Pulmonary artery endothelial cell (primary cell): ENCODE data around the gene TNS1. TPM values are rescaled to one million over a fixed set of nuclear protein-coding genes. Genes with fewer than 3 reads are reported as not detected.
A peak's percentile ranks its signal among the peaks of the same experiment; 100 is the strongest.

Experiments
- DNase-seq: peaks from one replicate; pipeline ENCODE4 v3.0.0-alpha.2; 2011; ENCODE audit warnings: low read depth, low spot score
- total RNA-seq: library from RNA; depleted of rRNA; stranded (reverse); fragments of >200 nt; gene quantifications from 2 replicates; pipeline ENCODE4 v1.2.3, GENCODE V29; 2014

TNS1 gene
- total RNA-seq, 1 donor from 2014 or later, result 26.2 TPM

DNA sequence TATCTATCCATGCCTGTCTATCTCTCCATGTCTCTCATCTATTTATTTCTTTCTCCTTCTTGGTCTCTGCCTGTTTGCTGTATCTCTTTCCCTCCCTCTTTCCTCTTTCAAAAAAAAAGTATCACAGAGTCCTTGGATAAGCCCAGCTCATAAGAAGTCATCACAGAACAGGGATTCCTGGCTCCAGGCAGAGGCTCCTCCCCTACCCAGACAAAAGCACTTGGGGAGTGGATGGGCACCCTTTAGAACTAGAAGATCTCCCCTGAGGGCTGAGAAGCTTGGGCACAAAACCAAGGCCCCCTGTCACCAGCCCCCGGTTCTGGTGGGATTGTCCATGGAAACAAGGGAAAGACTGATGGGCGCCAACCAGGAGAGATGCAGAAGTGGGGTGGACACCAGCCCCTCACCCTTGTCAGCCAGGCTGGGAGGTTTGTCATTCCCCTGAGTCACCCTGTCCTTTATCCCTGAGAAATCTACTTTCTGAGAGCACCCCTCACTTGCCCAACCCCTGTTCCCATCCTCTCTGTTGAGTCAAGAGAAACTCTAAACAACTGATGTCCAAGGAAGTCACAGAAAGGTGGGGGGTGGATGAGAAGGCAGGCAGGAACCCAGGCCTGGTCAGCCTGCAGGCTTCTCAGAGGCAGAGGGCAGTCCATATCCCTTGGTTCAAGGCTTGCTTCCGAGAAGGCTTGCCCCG is 127.1 kb downstream of the TNS1 start:
- DNase-seq, result no peak

DNA sequence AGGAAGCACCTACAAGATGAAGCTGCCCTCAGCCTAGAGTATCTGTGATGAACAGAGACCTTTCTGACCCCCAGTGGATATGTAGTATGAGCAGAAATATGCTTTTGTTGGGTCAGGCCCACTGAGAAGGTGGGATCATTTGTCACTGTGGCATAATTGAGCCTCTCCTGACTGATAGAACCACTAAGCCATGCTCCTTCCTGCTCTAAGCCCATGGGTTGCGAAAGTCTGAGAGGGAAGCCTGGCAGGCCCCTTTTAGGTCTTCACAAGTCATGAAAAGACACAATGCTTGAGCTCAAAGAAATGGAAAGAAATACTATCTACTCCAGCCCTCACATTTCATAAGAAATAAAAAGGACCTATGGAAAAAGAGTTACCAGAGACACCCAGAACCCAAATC is 127.7 kb downstream of the TNS1 start:
- no peak for DNase-seq

DNA sequence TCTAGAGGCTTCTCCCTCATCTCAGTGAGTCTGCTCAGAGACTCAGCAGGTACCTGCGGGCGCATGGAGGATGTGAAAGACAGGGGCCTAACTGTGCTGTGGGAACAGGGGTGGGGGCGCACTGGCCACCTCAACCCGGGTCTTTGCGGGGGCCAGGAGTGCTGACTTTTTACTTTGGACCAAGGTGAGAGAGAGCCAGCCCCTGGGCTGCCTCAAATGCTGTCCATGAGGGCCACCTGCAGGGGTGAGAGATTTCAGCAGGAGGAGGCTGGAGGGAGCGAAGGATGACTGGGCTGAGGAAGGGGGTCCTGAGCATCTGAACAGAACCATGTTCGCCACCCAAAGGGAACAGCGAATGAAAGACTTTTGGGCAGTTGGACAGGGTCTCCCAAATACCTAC is 129.4 kb downstream of the TNS1 start:
- no peak for DNase-seq

DNA sequence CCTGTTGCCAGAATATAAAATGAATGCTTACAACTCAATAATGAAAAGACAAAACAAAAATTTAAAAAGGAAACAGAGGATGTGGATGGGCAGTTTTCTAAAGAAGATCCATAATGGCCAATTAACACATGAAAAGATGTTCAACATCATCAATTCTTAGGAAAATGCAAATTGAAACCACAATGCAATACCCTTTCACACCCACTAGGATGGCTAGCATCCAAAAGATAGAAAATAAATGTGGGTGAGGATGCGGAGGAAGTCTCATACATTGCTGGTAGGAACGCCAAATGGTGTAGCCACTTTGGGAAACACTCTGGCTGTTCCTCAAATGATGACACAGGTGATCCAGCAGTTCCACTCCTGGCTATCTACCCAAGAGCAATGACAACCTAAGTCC is 130.5 kb downstream of the TNS1 start:
- no peak for DNase-seq

DNA sequence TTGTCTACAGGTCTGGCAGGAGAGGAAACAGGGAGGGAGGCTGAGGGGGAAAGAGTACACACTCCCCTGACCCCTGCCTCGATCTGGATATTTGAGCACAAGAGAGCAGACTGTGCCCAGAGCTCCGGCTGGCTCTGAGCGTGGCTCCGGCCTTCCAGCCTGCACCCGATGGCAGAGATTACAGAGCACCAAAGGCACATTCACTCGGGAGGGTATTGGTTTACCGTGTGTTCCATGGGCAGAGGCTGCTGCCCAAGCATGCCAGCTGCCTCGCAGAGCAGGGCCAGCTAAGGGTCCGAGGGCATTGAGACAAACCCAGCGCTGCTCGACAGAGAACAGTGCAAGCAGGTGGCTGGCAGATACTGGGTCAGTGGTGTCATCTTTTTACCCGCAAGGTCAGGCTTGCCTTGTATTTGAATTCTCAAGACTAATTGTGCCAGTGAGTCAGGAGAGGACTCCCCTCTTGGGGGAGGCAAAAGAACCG is 132.2 kb downstream of the TNS1 start:
- no peak for DNase-seq

DNA sequence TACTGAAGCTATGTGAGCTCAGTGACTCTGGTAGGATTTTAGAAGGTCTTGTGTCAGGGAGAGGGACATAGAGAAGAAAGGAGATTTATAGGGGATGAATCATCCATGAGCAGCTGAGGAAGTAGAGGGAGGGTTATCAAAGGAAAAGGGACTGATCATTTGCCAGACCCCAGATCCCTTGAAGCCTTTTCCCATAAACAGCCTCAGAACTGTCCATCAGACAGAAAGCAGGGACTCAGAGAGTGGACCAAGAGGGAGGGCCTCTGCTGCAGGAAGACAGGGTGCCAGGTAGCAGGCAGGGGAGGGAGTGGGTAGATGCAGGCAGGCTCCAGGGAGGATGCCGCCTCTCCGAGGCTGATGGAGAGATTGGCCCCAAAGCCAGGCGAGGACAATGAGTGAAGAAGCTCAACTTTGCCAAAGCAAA is 133.9 kb downstream of the TNS1 start:
- DNase-seq, result peak; percentile 10

DNA sequence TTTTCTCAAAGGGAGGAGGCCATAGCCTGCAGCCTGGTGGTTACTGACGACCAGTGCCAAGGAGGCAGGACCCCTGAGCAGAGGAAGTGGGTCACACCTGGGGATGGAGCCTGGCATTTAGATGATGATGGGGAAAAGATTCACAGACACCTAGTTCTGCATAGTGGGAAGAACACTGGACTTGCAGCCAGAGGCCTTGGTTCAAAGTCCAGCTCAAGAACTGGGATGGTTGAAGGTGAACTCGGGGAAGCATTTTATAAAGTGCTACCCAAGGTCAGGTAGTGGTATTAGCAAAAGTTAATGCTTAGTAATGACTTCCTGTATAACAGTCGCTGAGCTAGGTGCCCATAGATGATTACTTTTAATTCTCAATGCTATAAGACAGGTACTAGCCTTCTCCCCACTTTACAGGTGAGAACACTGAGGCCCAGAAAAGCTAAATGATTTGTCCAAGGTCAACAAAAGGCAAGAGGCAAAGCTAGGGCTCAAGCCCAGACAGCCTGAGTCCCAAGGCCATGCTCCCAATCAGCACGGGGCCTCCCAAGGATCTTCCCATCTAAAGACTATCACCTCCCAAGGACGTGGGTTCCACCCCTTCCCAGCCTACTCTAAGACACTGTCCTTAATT is 134.4 kb downstream of the TNS1 start:
- no peak for DNase-seq

DNA sequence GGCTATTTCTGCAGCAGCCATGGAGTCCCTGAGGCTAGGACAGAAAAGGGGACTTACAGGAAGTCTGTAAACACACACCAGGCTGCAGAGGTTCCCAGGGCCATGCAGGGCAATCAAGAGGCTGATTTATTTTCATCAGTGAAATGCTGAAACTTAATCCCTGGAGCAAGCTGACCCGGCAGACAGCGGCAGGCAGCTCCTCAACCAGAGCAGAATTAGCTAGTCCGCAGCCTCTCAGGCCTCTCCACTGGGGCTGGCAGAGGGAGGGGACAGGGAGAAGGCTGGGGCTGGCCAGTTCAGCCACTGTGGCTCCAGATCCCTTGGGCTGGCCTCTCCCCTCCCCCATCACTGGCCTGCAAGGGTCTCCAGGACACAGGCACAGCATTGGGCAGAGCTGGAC is 136.3 kb downstream of the TNS1 start:
- DNase-seq, result no peak

DNA sequence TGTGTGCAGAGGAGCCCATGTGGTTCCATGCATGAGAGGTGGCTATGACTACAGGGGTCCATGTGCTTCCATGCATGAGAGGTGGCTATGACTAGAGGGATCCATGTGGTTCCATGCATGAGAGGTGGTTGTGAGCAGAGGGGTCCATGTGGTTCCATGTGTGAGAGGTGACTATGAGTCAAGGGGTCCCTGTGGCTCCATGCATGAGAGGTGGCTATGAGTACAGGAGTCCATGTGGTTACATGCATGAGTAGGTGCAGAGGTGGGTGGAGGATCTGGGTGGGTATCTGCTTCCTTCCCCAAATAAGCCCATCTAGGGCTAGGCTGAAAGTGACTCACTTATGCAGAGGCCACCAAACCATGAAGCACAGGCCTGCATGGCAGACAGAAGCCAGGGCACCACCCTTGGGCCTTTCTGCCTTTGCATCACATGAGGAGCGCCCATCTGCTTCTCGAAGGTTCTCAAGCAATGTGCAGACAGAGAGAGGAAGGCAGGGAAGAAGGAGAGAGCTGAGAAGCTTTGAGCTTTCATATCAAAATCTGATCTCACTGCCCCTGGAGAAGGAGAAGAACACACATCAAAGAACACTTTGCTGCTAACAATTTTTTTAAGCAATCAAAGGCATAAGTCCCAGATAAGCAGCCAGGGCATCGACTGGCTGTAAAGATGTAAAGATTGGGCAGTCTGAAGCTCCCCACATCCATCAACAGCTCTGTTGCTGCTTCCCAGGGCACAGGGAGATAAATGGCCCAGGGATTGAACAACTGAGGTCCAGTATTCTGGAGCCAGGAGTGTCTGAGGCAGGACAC is 137.6 kb downstream of the TNS1 start:
- DNase-seq, result no peak

DNA sequence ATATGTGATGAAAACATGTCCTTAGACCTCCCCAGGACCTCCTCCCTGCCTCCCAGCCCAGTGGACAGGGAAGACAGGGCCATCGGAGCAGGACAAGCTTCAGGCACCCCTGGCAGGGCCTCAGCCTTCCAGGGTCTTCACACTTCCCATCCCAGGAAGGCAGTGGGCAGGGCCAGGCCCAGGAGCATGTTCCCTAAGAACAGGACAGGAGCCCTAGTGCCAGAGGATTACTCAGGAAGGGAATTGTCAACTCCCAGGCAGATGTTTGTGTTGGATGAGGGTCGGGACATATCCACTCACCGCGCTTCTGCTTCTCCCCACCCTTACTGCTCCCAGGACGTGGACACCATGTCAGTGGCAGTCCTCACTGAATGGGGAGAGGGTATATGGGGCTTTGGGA is 138.9 kb downstream of the TNS1 start:
- no peak for DNase-seq

DNA sequence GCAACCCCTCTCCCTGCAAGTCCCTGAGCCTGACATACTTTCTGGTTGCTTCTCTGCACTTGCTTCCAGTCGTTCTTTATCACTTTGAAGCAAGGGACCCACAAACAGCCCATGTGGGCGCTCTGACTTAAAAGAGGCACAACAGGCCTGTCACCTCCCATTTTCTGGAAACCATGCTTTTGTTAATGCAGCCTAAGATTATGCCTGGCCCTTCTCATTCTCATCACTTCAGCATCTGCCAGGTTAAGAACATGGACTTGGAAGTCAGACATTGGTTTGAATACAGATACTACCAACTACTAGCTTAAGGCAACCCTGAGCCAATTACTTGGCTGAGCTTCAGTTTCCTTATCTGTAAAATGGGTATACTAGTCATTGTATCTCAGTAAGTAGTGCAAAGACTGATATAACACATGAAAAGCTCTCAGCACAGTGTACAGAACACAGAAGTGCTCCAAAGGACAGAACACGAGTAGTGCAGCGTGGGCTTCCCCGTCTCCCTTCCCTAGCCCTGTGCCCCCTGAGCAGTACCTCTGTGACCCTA is 141.4 kb downstream of the TNS1 start:
- DNase-seq, result no peak

DNA sequence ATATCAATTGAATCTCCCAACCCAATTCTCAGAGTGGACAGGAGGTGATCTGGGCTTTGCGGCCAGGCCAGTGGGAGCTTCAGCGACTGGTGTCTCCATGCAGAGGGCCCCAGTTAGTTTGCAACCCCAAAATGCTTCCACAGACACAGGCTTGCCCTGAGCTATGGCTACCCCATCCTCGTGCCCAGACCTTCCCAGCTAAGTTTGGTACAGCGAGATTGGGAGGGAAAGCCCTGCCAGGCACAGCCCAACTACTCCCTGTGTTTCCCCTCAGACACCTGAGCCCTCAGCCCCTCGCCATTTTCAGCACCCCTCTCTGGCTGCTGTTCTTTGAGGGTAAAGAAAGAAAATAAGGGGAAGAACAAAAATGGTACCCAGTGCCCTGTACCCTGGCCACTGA is 142.9 kb downstream of the TNS1 start:
- DNase-seq, result no peak

DNA sequence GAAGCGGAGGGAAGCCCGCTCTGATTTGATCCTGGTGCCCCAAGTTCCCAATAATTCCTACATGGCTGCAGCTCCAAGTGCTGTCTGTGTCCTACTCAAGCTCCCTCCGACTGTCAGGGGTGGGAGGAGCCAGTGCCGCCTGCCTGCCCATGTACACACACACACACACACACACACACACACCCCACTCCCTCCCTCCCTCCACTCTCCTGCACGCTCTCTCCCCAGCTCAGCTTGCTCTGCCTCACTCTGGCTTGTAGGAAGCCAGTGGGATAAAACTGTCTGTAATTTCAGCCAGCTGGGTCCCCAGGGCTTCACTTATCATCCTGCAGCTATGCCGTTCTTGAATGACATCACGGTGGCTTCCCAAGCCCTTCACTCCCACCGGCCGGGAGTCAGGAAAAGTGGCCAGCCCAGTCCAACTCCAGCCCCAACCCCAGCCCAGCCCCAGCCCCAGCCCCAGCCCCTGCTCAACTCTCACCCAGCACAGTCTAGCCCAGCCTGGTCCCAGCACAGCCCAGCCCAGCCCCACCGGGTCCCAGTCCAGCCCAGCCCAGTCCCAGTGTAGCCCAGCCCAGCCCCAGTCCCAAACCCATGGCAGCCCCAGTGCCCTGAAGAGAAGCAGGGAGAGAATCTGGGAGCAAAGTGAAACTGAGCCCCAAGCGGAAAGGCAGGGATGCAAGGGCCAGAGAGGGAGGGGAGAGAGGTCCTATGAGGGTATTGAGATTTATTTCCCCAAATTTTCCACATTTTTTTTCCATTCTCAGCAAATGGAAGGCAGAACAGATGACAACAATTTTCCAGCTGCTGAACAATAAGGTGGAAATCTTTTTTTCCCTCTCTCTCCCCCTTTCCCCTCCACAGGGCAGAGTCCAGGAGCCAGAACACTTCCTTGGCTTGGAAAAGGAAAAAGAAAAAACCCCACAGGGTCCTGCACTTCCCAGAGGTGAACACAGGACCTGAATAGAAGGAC is 144.0 kb downstream of the TNS1 start:
- no peak for DNase-seq

DNA sequence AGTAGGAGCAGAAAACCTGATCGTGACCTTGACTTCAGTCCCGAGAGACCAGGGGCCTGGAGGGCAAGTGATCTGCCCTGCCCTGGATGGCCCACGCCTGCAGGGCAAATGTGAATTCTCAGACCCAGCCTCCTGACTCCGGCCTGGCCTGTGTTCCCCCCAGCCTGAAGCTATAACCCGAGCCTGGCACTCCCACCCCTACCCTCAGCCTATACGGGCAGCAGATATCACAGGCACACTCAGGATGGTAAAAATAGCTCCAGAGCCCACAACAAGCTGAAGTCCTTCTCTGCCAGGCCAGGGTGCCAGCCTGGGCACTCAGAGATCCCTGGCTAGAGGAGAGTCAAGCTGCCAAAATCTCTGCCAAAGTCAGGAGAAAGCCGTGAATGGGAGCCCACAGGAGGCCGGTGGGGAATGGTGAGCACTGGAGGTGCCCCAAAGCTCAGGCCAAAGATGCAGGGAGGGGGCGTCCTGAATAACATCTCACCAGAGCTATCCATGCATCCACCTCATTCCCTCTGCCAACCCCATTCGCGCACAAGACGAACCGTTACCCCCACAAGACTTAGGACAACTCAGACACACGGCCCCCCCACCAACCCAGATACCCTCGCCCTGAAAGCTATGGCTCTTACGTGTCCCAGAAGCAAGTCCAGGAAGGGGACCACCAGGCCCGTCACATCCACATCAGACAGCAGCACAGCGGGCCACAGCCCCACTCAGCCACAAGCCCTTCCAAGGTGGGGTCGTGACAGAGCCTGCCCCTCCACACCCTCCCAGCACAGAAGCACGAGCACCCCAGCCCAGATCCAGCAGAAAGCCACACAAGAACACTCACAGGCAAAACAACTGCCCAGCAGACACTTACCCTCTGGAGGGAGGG is 144.9 kb downstream of the TNS1 start:
- no peak for DNase-seq

DNA sequence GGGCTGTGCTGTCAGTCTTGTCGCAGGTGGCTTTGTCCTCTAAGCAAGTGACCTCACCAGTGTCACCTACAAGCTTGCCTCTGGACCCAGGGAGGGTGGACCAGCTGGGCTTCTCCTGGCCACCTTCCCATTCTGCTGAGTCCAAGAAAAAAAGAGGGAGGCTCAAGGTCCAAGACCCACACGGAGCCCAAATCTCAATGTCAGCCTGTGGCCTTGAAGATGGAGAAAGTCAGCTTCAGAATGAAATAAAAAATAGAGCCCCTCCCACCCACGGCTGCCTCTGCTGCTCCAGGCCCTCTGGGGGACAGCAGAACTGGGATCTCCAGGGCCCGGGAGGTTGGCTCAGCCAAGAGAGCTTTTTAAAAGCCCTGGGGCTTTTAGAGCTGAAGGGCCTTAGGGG is 145.9 kb downstream of the TNS1 start:
- DNase-seq, result no peak

DNA sequence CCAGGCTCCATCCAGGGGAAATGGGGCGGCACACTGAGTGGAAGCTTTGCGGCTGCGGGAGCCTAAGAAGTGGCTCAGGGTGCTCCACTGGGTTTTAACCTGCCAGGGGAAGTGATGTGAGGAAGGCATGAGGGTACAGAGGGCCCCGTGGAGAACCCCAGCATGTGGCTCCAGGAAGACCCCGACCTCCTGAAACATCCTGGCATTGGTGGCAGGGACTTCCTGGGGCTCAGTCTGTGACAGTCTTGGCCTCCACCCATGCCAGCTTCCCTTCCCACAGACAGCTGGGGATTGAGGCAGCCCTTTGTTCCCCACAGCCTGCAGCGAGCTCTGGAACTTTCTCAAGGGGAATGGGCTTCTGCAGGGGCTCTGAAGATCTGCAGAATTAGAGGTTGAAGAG is 146.6 kb downstream of the TNS1 start:
- DNase-seq, result no peak

DNA sequence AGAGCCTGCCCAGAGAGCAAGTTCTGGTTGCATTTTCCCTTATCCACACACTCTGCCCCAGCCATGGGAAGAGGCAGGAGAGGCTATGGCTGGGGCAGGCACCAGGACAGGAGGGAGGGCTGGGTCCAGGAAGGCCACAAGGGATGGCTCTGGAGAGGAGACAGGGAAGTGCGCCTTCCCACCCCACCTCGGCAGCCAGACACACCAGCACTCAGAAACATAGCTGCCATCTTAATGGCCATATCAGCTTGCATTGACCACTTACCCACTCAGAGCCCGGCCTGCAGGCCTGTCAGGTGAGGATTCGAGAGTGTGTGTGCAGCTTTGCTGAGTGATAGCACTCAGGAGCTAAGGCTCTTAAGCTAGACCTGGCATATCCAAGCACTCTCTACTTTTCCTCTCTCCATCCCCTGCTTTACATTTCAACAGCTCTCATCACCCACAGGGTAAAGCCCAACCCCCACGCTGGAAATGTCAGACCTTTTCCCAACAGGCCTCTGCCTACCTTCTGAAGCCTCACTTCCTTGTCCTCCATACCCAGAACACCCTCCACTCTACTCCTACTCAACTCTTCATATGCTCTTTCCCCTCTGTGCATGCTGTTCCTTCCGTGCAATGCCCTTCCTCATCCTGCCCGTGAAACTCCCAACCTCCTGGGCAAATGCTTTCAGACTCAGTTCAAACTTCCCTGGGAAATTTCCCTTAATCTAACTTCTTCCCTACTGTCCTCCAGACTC is 147.9 kb downstream of the TNS1 start:
- DNase-seq, result no peak

DNA sequence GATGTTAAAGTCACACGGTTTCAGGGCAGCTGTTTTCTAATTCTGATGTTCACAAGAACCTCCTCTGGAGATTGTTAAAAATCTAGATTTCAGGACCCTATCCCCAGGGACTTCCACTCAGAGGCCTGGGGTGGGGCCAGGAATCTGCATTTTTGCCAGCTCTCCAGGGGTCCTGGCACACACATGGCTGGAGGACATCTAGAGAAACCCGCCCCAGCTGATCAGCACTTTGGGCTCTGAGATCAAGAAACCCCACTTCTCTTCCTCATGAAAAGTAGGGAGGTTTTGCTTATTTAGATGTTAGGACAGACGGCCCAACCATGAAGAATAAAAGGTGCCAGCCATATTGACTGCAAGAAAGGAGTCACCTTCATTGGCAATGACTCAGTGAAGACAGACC is 148.8 kb downstream of the TNS1 start:
- no peak for DNase-seq

DNA sequence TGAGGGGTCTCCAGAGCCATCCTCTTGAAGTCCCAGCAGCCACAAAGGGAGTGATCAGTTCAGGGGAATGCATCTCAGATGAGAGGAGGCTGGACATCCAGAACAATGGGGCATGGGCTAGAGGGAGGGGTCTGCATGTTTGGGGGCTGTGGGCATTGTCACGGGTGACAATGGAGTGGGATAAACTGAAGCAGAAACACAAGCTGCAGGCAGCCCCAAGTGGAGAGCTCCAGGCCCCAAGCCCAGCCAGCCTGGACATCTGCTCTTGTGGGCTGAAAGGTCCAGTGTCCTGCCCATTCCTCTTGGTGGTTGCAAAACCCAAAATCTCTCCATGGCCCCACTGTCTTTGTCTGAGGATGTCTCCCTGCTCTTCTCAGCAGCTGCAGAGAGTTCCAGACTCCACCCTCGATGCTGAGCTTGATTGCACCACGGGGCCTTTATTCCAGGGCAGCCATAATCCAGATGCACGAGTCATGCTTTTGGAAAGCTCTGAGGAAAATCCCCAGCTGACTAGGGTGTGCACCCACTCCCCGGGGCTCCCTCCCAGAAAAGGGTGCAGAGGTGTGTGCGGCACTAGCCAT is 149.4 kb downstream of the TNS1 start:
- no peak for DNase-seq
